Adrenal gland (tissue), 5 donors: ENCODE measurements around the gene PDGFRA.

Experiments
- CTCF ChIP-seq, 6 experiments: fragments of 450-650 bp in 4 of 6; fragments of 200-600 bp in 2 of 6; sonication (generic) in 1 of 6; IDR thresholded peaks; 1 replicate in 5 of 6; 2 replicates in 1 of 6; pipeline versions ENCODE4 v1.5.1 to v1.8.0; 2016 to 2021; ENCODE audit warnings: antibody characterized with exemption in 6 of 6, mild to moderate bottlenecking in 2 of 6, moderate library complexity in 1 of 6
- POLR2A ChIP-seq, 2 donors: fragments of 450-650 bp; IDR thresholded peaks; one replicate each; pipeline ENCODE4 v1.6.1; 2017; ENCODE audit warnings: antibody characterized with exemption in 2 of 2, mild to moderate bottlenecking in 2 of 2, moderate library complexity in 1 of 2
- donor health status: DM: no; HTN: no; CAD: no.

GRCh38 chr4:54254116-54254914, 25.2 kb downstream of the PDGFRA start:
- no peak for TF ChIP-seq CTCF (IDR thresholded peaks at IDR 0.05)
- no peak for TF ChIP-seq POLR2A (IDR thresholded peaks at IDR 0.05)
